Globus pallidus (tissue), 1 donor: Measurements from ENCODE around the gene C6orf89.

ENCODE experiments used
- DNase-seq: peaks from one replicate; pipeline ENCODE4 v3.0.0-alpha.2; 2015; ENCODE audit warnings: low spot score

Gene C6orf89

GRCh38 chr6:36968266-36968977 is 82.7 kb downstream of the C6orf89 start:
- no peak for DNase-seq

DNA sequence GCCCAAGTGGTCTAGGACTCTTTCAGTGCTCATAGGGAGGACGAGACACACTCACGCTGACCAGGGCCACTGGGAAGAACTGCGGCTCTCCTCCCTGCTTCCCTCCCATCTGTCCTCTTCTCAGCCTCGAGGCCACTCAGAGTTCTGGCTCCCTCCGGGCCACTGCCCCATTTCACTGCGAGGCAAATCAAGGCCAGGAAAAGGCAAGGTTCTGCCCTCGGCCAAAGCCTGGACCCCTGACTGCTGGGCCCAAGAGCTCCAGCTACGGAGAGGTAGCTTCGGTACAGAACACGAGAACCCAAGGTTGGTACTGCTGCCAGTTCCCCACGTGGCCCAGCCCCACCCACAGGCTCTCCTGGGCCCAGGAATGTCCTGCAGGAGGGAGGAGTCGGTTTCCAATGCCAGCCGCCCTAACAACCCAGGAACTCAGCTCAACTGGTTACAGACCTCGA is 83.5 kb downstream of the C6orf89 start:
- no peak for DNase-seq

DNA sequence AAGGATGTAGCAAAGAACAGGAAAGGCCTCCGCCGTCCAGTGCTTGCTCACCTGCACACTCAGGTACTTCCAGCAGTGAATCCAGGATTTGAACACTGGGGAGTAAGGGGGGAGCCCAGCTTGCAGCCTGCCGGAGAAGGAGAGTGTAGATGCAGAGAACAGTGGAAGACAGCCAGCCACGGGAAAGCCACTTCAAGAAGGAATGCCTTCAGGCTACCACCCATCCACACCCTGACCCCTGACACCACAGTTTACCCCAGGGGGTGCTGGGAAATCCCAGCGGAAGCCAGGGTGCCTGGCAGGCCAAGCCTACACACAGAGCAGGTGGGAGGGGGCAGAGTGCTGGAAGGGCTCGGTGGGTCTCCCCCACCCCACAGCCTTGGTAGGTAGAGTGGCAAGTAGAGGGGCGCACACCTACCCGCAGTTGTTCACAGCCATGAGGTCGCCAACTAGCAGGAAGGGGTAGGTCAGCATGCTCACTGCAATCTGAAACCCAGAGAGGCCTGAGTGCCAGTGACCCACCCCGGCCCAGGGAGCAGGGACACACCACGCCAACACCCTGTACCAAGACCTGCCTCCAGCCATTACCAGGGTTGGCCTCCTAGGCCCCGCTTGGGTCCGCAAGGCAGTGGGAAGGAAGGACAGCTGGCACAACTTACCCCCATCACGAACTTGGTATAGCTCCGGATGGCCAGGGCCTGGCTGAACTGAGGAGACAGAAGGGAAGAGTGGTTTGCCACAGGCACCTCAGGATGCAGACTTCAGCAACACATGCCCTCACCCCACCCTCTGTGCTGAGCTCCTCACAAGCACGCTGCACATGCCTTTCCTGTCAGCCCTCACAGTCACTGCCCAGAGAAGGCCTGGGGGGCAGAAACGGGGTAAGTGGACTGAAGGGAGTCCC is 84.5 kb downstream of the C6orf89 start:
- no peak for DNase-seq

- DNase-seq, result no peak
Observed at GRCh38 chr6:36970892-36971842, 85.4 kb downstream of the C6orf89 start.

DNA sequence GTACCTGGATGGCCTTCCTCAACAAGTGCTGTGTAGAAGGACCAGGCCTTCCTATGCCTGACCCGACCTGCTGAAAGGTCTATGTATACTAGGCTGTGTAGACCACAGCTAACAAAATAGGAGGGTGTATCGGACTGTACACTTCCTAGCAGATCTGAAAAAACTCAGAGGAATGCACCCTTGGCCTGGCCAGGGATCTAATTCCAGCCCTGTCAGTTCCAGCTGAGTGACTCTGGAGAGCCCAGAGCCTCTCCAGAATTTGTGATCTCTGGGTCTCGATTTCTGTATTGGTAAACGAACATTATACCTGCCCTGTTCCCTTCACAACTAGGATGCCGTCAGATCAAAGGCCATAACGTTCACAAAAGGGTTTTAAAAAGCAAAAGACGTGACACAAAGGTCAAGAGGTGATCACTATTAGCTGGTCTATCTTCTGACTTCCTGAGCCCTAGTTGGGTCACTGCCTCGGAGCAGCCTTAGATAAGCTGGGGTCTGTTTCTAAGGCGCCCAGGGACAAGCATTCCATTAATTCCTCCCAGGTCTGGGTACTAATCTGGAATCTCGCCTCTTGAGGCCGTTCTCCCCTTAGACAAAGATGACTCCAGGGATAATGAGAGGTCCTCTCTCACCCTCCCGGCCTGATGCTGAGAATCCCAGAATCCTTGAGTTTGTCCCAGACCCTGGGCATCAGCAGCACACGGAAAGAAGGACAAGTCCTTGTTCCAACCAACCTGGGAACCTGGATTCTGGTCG is 86.3 kb downstream of the C6orf89 start:
- DNase-seq, result no peak

DNA sequence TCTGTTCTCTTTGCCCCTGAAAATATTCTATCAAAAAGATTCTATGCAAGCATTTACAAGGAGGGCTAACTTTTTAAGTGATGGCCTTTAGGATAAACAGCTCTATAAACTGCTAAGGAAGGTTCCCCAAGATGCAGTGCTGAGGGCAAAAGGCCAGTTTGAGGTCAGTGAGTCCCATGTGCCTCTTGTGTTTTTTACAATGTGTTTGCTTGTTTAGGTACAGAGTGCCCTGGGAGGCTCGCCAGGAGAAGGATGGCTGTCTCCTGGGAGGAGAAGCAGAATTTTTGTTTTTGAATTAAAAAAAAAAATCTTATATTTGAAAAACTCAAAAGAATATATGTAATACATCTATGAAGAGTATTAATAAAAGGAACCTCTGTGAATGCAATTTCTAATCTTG is 87.4 kb downstream of the C6orf89 start:
- no peak for DNase-seq

GRCh38 chr6:36973647-36974046 is 87.9 kb downstream of the C6orf89 start:
- no peak for DNase-seq

DNA sequence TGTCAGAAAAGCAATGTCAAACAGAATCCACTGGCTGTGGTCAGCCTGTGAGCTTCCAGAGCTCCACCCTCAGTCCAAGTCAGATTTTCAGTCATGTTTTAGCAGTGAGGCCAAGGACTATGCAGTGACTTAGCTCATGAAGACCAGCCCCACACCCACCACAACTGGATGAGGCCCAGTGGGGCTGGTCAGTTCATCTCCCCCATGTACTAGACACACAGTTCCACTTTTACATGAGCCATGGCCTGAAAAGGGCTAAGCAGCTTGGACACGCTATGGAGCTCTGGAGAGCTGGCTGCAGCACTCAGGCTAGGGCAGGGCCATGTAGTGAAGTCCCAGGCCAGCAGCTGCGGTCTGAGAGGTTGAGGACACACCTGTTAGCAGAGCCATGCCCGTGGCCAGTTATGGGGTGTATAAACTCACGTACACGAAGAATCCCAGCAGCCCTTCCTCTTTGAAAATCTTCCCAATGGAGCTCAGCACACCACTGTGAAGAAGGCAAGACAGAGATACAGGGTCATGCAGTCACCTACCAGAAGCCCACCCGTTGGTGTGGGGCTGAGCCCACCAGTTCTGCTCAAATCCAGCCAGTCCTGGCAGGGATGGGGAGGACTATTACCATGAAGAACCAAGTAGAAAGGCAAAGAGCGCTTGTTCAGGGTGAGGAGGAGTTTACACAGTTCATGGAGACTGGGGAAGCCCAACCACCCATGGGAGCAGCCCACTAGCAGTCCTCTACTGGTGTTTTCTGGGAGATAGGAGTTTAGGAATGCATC is 89.7 kb downstream of the C6orf89 start:
- DNase-seq, result no peak

DNA sequence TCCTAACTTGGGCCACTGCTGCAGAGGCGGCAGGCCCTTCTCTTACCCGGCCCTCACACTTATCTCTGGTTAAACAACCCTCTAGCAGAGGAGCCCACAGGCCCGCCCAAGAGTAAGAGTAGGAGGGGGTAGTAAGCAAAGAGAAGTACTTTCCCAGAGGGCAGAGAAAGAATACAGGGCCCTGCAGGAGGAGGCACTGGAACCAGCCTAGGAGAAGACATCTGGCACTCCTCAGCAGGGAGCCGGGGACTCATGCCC is 90.2 kb downstream of the C6orf89 start:
- no peak for DNase-seq

GRCh38 chr6:36976509-36976908 is 90.8 kb downstream of the C6orf89 start:
- no peak for DNase-seq

DNA sequence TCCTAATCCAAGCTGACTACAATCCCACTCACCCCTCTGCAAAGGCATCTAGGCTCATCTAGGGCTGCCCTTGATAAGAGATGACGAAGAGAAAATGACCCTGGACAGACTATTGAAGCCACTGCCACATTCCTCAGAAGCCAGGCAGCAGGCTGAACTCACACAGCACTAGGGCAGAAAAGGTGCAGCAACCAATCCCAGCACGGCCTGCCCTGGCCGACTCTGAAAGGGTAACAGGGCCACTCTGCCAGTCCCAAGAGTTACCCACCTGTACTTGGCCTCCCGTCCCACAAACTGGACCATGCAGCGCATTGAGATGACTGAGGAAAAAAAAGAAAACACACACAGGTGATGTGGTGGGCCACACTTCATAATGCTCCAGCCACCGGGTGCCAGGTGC is 91.2 kb downstream of the C6orf89 start:
- DNase-seq, result no peak

DNA sequence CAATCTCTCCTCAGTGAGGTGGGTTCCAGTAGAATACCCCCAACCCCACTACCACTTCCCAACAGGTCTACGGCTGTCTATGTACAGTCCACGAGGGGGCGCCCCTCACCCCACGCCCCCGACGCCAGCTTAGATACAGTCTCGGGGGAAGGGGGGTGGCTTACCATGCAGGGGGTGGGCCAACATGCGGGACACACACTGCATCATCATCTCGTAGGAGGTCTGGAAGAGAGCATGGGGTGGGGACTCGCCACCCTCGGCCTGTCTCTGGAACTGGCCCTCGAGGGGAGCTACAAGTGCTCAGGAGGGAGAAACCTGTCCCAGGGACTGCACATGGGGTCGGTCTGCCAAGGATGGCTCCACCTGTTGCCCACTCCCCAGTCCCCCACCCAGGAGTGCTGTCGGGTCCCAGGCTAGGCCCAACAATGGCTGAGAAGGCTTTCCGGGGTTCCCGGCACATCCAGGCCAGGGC is 91.8 kb downstream of the C6orf89 start:
- DNase-seq, result no peak
